Islet precursor cell (in vitro differentiated cells): ENCODE measurements around the gene WFIKKN2.
"Not testable (repeated sequence)": the region's sequence is repeated elsewhere in the genome, so short reads cannot be mapped to it uniquely, and the experiment has no call there.

ENCODE experiments used
- DNase-seq: peaks from one replicate; pipeline ENCODE4 v3.0.0-alpha.2; 2018

The WFIKKN2 gene

DNA sequence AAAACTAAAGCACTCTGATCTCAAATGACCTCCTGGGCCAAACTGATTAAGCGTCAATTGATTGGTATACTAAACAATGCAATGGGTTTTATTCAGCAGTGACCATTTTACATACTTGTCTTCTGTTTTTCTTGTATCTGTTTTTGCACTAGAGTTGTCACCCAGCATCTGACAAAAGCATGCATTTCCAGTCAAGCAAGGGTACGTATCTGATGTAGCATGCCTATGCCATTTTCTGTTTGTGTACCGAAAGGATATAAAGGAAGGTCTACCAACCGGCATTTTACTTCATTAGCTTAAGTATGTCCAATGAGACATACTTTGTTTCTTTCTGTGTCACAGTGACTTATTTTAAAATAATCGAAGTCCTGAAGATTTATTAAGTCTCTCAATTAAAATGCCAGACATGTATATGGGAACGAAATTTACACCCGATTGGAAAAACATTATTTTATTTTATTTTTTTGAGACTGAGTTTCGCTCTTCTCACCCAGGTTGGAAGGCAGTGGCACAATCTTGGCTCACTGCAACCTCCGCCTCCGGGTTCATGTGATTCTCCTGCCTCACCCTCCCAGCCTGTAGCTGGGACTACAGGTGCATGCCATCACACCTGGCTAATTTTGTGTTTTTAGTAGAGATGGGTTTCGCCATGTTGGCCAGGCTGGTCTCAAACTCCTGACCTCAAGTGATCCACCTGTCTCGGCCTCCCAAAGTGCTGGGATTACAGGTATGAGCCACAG lies 23.3 kb downstream of the WFIKKN2 start:
- DNase-seq = no peak

DNA sequence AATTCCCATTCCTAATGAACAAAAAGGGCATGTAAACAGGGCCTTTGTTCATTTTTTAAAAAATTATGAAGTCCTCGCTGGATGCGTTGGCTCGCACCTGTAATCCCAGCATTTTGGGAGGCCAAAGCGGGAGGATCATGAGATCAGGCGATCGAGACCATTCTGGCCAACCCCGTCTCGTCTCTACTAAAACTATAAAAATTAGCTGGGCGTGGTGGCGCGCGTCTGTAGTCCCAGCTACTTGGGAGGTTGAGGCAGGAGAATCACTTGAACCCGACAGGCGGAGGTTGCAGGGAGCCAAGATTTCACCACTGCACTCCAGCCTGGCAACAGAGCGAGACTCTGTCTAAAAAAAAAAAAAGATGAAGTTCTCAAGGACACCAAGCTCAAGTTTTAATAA lies 24.3 kb downstream of the WFIKKN2 start:
- peak; percentile 35 for DNase-seq

DNA sequence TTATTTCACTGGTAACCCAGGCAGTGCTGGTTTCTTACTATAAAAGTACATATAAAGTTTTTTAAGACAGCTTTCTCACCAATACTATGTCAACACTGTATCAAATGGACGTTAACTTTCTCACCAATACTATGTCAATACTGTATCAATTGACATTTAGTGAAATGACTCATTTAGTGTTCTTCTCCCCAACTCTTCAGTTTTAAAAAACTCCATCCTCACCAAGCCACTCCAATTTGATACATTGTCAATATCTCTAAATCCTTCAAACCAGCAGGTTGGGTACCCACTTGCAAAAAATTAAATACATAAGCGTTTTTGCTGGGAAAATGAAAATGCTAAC lies 25.9 kb downstream of the WFIKKN2 start:
- no peak for DNase-seq

- no peak for DNase-seq
These were observed 26.6 kb downstream of the WFIKKN2 start for GRCh38 chr17:50861822-50862528.

DNA sequence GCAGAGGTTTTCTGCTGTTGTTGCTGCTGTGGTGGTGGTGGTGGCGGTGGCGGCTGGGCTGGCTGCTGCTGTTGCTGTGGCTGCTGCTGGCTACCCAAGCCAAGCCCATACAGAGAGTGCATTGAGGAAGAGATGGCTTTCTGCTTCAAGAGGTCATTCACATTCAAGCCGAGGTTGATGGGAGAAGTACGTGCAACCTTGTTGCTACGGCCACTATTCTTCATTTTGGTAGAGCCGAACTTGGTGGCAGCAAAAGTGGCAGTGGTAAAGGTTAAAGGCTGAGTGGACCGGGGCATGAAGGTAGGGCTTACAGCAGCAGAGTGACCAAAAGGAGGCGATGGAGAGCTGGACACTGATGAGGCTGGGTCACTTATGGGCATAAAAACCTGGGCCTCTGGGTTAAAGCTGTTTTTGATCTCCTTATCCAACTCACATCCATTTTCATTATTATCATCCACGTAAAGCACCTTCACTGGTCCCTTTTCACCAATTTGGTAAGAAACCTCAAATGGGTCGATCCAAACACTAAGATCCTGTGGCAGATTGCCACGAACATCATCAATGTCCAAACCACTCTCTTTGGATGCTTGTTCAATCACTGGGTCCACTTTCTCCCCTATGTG lies 27.9 kb downstream of the WFIKKN2 start:
- peak; percentile 81 for DNase-seq

- DNase-seq = no peak
These were observed 28.5 kb downstream of the WFIKKN2 start for GRCh38 chr17:50863931-50864330.

DNA sequence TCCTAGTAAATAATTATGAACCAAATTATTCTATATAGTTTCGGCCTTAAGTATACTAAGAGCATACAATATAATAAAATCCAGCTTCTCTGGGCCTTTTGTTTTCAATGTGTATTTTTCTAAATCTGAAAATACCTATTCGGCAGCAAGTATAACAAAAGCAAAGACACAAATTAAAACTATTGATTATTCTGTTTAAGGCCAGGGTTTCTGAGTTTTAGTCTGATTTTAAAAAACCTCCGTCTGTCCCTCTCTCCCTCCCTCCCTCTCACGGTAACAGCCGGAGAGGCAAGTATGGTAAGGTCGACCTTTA lies 29.3 kb downstream of the WFIKKN2 start:
- no peak for DNase-seq

- DNase-seq = peak; percentile 77
These were observed 29.9 kb downstream of the WFIKKN2 start for GRCh38 chr17:50865060-50865867.

DNA sequence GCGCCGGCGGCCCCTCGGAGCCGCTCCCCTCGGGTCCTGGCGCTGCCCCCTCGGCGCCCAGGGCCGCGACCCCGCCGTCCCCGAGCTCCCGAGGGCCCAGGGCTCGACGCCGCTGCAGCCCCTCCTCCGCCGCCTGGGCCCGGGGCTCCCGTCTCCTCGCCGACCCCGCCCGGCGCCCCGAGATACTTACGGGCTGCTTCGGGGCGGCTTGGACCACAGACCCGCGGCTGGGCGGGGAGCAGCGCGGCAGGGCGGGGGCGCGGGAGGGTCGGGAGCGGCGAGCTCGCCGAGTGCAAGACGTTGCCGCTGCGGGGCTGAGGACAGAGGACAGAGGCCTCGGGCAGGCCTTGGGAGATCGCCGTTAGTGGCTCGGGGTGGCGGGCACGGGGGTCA lies 30.5 kb downstream of the WFIKKN2 start:
- no peak for DNase-seq

GRCh38 chr17:50866261-50866949 lies 31.0 kb downstream of the WFIKKN2 start, which contains the start of gene TOB1:
Gene TOB1 (minus strand): TSS chr17:50866354. CDS start chr17:50864017, 2,337 bp downstream.
- peak; percentile 100 for DNase-seq

DNA sequence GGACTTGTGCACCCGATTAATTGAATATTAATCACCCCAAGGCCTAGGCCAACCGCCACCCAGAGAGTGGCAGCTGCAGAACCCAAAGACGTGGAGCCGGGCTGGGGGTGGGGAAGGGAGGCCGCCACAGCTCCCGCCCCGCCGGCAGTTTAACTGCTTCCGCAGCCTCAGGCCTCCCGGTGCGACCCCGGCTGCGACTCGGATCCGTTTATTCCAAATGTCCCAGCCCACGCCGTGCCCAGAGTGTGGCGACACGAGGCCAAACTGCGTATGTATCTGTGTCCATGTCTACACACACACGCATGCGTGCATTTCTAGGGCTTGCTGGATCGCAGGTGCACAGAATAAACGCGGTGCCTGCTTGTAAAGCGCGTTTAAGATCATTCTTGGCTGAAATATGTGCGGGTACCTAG lies 31.6 kb downstream of the WFIKKN2 start:
- DNase-seq = peak; percentile 90

- peak; percentile 99 for DNase-seq
These were observed 32.2 kb downstream of the WFIKKN2 start for GRCh38 chr17:50867363-50868139.

DNA sequence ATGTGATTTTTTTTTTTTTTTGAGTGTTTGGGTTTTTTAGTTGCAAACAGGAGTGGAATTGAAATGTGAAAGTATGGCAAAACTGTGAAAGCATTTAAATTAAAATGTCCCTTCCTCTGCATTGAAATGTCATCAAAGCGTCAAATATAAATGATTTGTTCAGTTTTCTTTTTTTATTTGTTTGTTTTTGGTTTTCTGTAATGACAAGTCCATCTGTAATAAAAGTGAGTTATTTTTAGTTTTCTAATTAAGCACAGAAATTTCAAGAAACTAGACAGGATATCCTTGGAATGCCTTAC lies 32.7 kb downstream of the WFIKKN2 start:
- no peak for DNase-seq

- no peak for DNase-seq
These were observed 33.2 kb downstream of the WFIKKN2 start for GRCh38 chr17:50868602-50869001.

DNA sequence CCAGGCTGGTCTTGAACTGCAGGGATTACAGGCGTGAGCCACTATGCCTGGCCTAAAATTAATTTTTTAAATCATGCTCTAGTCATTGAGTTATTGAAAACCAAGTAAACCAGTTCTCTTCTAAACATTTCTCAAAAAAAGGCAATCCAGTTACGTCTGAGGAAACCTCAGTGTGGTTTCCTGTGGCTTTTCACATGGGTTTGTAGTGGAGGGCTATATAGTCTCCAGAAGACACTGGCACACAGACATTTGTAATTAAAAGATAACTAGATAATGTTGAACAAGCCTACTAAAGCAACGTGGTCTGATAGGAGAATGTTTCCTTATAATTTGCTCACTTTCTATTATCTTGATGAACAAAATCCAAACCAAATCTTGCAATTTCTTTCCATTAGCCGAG lies 36.0 kb downstream of the WFIKKN2 start:
- no peak for DNase-seq

DNA sequence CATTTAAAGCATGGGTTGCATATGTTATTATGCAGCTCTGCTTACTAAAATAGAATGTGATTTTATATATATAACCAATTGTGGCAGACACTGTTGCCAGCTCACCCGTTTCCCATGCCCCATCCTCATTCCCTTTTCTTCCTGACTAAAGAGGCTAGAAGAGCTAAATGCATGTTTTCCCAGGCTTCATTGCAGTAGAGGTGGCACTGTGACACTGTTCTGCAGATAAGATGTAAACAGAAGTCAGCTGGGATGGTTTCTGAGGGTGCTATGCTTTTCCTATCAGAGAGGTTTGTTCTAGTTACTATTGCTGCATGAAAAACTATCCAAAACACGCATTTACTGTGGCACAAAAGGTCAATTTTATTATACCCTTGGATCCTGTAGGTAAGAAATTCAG lies 36.5 kb downstream of the WFIKKN2 start:
- DNase-seq = no peak

DNA sequence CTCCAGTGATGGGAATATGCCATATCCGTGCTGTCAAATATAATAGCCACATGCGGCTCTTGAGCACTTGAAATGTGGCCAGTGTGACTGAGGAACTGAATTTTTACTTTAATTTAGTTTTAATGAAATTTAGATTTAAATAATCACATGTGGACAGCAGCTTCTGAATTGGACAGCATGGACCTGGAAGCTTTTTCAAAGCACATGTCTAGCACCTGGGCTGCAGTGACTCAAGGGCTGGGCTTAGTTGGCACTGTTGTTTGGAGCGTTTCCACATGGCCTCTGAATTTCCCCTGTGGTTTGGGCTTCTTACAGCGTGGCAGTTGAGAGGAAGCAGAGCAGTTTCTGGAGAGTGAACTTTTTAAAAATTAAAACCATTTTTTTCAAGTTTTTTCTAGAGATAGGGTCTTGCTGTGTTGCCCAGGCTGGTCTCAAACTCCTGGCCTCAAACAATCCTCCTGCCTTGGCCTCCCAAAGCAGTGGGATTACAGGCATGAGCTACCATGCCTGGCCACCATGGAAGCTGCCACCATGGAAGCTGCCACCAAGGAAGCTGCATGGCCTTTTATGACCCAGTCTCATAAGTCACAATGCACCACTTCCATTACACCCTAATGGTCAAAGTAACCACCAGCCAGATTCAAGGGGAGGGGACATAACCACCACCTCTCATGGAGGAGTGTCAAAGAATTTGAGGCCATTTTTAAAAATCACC lies 37.5 kb downstream of the WFIKKN2 start:
- peak; percentile 41 for DNase-seq

DNA sequence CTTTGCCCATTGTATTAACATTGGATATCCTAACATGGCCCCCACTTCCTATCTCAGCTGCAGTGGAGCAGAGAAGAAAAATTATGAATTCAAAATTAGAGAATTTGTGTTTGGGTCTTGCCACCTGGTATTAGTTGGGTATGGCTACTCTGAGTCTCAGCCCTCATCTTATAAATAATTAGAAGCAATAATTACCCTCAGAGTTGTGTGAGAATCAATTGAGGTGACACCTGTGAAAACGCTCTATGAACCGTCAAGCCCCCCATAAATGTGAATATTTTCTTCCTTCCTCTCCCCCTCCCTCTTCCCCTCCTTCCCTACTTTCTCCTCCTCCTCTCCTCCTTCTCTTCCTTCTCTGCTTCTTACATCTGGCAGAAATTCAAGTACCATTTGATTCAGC lies 39.7 kb downstream of the WFIKKN2 start:
- no peak for DNase-seq

DNA sequence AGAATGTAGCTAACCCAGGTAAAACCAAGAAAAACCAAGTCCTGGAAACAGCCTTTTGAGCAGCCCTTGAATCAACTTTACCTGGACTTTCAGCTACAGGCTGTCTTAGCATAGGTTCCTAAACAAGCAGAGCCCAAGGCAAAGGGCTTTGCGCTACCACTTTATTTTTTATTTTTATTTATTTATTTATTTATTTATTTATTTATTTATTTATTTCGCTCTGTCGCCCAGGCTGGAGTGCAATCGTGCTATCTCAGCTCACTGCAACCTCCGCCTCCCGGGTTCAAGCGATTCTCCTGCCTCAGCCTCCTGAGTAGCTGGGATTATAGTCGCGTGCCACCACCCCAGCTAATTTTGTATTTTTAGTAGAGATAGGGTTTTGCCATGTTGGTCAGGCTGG lies 41.7 kb downstream of the WFIKKN2 start:
- DNase-seq = not testable (repeated sequence)

GRCh38 chr17:50877838-50878237 lies 42.5 kb downstream of the WFIKKN2 start:
- no peak for DNase-seq

DNA sequence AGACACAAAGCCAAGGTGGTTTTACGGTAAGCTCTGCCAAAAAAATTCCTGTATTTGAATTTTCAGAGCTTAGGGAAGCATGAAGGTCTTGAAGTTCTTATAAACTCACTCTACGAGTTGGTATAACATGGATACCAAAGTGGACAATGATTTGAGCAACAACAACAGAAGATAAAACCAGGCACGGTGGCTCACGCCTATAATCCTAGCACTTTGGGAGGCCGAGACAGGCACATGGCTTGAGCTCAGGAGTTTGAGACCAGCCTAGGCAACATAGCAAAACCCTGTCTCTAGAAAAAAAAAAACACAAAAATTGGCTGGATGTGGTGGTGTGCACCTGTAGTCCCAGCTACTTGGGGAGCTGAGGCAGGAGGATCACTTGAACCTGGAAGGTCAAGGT lies 43.7 kb downstream of the WFIKKN2 start:
- no peak for DNase-seq

GRCh38 chr17:50881182-50881581 lies 45.8 kb downstream of the WFIKKN2 start:
- no peak for DNase-seq
